Lower leg skin (tissue), 3 donors: ENCODE results near the gene APOBEC3F.

Experiments used
- CTCF ChIP-seq, 3 donors: fragments of 450-650 bp; IDR thresholded peaks; one replicate each; pipeline ENCODE4 v1.5.1; 2016; ENCODE audit warnings: antibody characterized with exemption in 3 of 3, mild to moderate bottlenecking in 3 of 3, moderate library complexity in 2 of 3
- POLR2A ChIP-seq, 2 donors: fragments of 450-650 bp; IDR thresholded peaks; one replicate each; pipeline ENCODE4 v1.6.1; 2016 to 2017; ENCODE audit warnings: antibody characterized with exemption in 2 of 2, mild to moderate bottlenecking in 1 of 2, moderate library complexity in 1 of 2

- TF ChIP-seq CTCF (IDR thresholded peaks at IDR 0.05): no peak
- no peak for TF ChIP-seq POLR2A (IDR thresholded peaks at IDR 0.05)
These were observed 29.7 kb upstream of the APOBEC3F start for GRCh38 chr22:39010946-39011345.
